HAP-1 (cell line): ENCODE results near the gene UST.
"Not testable (repeated sequence)": the region's sequence is repeated elsewhere in the genome, so short reads cannot be mapped to it uniquely, and the experiment has no call there.

ENCODE experiments used
- DNase-seq, 2 experiments: peaks; one replicate each; pipeline ENCODE4 v3.0.0-alpha.2; 2016 to 2020; ENCODE audit warnings: low spot score in 2 of 2
- H3K27me3 ChIP-seq: fragments of 250-450 bp; sonication (Bioruptor Pico); 2 replicates; pipeline ENCODE4 v1.5.1; 2020; ENCODE audit warnings: low read depth, mild to moderate bottlenecking, moderate library complexity
- H3K36me3 ChIP-seq: fragments of 250-450 bp; sonication (Bioruptor Pico); replicated peaks from 2 replicates; pipeline ENCODE4 v1.5.1; 2020; ENCODE audit warnings: mild to moderate bottlenecking
- H3K4me1 ChIP-seq: fragments of 250-450 bp; sonication (Bioruptor Pico); 2 replicates; pipeline ENCODE4 v1.5.1; 2020; ENCODE audit warnings: mild to moderate bottlenecking
- H3K4me3 ChIP-seq: fragments of 250-450 bp; sonication (Bioruptor Pico); 2 replicates; pipeline ENCODE4 v1.5.1; 2020; ENCODE audit warnings: mild to moderate bottlenecking, moderate library complexity
- H3K9me3 ChIP-seq: fragments of 250-450 bp; sonication (Bioruptor Pico); 2 replicates; pipeline ENCODE4 v1.5.1; 2020; ENCODE audit warnings: mild to moderate bottlenecking, moderate library complexity
- in situ Hi-C: fragments of 300-500 bp; cut with MboI; formaldehyde crosslinking; loops from 3 replicates; pipeline ENCODE4 v1.14.3; 2020; ENCODE audit warnings: low sequenced_read_pairs, inconsistent platforms, mixed read lengths

Gene UST

GRCh38 chr6:148762231-148762630, 15.4 kb downstream of the UST start:
- no peaks in the 10 kb centered on the region for H3K27me3 ChIP-seq
- H3K4me1 ChIP-seq = peaks cover 29% of the 10 kb centered on the region
- no peak for DNase-seq
- H3K36me3 ChIP-seq = no peaks in the 10 kb centered on the region
- no peaks in the 10 kb centered on the region; the same call in 1 of the 2 replicates for H3K9me3 ChIP-seq
- H3K4me3 ChIP-seq = no peak overlapping the region
- in situ Hi-C loops = no loop called here

DNA sequence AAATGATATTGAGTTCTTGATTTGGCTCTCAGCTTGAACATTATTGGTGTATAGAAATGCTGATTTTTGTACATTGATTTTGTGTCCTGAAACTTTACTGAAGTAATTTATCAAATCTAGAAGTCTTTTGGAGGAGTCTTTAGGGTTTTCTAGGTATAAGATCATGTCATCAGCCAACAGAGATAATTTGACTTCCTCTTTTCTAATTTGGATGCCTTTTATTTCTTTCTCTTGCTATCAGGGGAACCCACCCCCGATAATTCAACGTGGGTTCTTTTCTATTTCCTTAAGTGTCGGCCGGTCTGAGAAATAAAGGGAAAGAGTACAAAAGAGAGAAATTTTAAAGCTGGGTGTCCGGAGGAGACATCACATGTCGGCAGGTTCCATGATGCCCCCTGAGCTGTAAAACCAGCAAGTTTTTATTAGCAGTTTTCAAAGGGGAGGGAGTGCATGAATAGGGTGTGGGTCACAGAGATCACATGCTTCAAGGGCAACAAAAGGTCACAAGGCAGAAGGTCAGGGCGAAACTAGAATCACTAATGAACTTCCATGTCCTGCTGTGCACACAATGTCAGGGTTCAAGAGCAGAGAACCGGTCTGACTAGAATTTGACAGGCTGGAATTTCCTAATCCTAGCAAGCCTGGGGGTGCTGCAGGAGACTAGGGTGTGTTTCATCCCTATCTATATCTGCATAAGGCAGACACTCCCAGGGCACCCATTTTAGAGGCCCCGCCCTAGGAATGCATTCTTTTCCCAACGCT, 17.6 kb downstream of the UST start:
- H3K4me3 ChIP-seq, H3K36me3 ChIP-seq, H3K27me3 ChIP-seq, DNase-seq, in situ Hi-C loops, H3K9me3 ChIP-seq: not testable (repeated sequence)
- H3K4me1 ChIP-seq = peaks cover 40% of the 10 kb centered on the region

DNA sequence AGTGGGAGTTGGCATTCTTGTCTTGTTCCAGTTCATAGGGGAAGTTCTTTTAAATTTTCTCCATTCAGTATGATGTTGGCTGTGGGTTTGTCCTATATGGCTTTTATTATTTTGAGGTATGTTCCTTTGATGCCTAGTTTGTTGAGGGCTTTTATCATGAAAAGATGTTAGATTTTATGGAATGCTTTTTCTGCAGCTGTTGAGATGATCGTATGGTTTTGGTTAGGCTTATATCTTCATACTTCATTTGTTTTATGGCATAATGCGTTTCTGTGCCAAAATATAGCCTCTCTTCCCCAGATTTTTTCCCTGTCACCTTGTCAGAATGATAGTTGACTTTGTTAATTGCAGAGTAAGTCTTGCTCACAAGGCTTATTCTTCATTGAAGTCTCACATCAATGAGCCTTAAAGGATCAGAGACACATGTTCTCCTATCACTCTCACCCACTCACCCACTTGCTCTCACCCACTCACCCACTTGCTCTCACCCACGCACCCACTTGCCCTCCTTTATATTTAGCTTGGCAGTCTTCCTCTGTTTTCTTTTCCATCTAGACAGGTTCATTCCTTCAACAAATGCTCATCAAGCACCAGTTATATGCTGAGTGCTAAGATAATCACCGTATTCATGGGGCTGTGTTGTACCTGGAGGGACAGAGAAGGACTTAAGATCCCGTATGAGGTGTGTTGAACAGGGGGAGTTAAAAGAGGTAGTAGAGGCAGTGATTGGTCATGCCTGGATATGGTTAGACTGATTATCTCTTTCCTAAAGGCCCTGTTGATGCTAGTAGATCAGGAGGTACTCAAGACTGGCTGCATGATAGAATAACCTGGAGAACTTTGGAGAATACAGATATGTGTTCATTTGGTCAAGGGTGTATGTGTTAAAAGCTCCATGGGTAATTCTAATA, 19.3 kb downstream of the UST start:
- DNase-seq = no peak
- Histone ChIP-seq H3K9me3 (no peaks in the 10 kb centered on the region; the same call in 1 of the 2 replicates), H3K4me1 (peaks cover 36% of the 10 kb centered on the region), H3K36me3 (no peaks in the 10 kb centered on the region), H3K4me3 (no peak overlapping the region), H3K27me3 (no peaks in the 10 kb centered on the region)
- in situ Hi-C loops = no loop called here

GRCh38 chr6:148768646-148769270, 21.9 kb downstream of the UST start:
- no peaks in the 10 kb centered on the region for H3K9me3 ChIP-seq
- no peak overlapping the region for H3K4me3 ChIP-seq
- in situ Hi-C loops = no loop called here
- peaks cover 32% of the 10 kb centered on the region for H3K4me1 ChIP-seq
- H3K36me3 ChIP-seq = no peaks in the 10 kb centered on the region
- H3K27me3 ChIP-seq = no peaks in the 10 kb centered on the region
- no peak for DNase-seq

GRCh38 chr6:148769304-148769968, 22.6 kb downstream of the UST start:
- Histone ChIP-seq H3K9me3 (no peaks in the 10 kb centered on the region), H3K27me3 (no peaks in the 10 kb centered on the region), H3K36me3 (no peaks in the 10 kb centered on the region), H3K4me1 (peaks cover 32% of the 10 kb centered on the region), H3K4me3 (no peak overlapping the region)
- peak; percentile 79 for DNase-seq
- in situ Hi-C loops = no loop called here

GRCh38 chr6:148770408-148771211, 23.8 kb downstream of the UST start:
- no peak for DNase-seq
- Histone ChIP-seq H3K27me3 (no peaks in the 10 kb centered on the region), H3K4me3 (no peak overlapping the region), H3K36me3 (no peaks in the 10 kb centered on the region), H3K4me1 (peaks cover 30% of the 10 kb centered on the region), H3K9me3 (no peaks in the 10 kb centered on the region)
- in situ Hi-C loops = no loop called here

DNA sequence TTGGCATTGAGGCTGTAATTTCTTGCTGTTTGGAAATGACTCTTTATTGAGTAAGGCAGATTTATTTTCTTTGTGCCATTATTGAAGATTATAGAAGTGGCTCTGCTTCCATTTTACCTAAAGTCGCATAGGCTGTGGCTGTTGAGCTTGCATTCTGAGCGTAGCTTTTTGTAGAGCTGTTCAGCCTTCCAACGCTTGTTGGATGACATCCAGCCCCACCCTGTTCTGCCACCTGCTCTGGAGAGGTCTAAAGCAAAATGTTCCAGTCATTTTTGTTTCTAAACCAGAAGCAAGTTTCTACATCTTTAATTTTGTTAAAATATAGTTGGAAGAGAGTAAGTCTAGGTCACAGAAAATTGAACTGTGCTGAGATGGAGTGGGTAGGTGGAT, 24.4 kb downstream of the UST start:
- no peaks in the 10 kb centered on the region for H3K27me3 ChIP-seq
- no peak for DNase-seq
- H3K4me1 ChIP-seq = peaks cover 24% of the 10 kb centered on the region
- H3K36me3 ChIP-seq = no peaks in the 10 kb centered on the region
- H3K9me3 ChIP-seq = no peaks in the 10 kb centered on the region
- in situ Hi-C loops = no loop called here
- H3K4me3 ChIP-seq = no peak overlapping the region

DNA sequence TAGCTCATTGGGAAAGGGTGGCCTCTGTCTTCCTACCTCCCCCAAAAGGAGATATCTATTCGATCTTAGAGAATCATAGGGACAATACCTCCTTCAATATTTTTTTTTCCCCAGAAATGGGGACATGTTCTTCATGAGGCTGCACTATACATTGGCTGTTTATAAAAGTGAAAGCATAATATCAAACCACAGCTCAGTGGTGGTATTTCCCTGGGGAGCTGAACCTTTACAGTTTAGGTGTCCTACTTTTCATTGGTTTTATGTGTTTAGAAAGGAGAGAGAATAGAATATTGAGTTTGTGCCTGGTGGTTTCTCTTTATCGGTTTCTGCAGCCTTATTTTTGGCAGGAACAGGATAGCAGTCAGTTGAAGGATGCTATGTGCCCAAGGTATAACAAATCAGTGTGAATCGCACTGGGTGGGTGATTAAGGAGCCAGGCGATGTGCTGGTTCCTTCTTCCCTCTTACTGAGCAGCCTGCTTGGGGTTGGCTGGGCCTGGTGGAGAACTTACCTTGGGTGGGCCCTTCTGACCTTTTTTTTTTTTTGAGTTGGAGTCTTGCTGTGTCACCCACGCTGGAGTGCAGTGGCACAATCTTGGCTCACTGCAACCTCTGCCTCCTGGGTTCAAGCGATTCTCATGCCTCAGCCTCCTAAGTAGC, 25.2 kb downstream of the UST start:
- no peak for DNase-seq
- Histone ChIP-seq H3K36me3 (no peaks in the 10 kb centered on the region), H3K4me3 (no peak overlapping the region), H3K27me3 (no peaks in the 10 kb centered on the region), H3K9me3 (no peaks in the 10 kb centered on the region), H3K4me1 (peaks cover 16% of the 10 kb centered on the region)
- in situ Hi-C loops = no loop called here

GRCh38 chr6:148775161-148775560, 28.3 kb downstream of the UST start:
- no peak for DNase-seq
- H3K9me3 ChIP-seq = no peaks in the 10 kb centered on the region
- no peak overlapping the region for H3K4me3 ChIP-seq
- H3K27me3 ChIP-seq = no peaks in the 10 kb centered on the region
- H3K36me3 ChIP-seq = no peaks in the 10 kb centered on the region
- in situ Hi-C loops = no loop called here
- no peaks in the 10 kb centered on the region; the same call in 1 of the 2 replicates for H3K4me1 ChIP-seq

GRCh38 chr6:148776321-148777308, 29.8 kb downstream of the UST start:
- Histone ChIP-seq H3K27me3 (no peaks in the 10 kb centered on the region), H3K4me3 (no peak overlapping the region), H3K4me1 (no peaks in the 10 kb centered on the region; the same call in 1 of the 2 replicates), H3K9me3 (no peaks in the 10 kb centered on the region), H3K36me3 (no peaks in the 10 kb centered on the region)
- in situ Hi-C loops = no loop called here
- DNase-seq = no peak

- H3K9me3 ChIP-seq = no peaks in the 10 kb centered on the region
- in situ Hi-C loops = no loop called here
- no peak overlapping the region for H3K4me3 ChIP-seq
- H3K4me1 ChIP-seq = peaks cover 2% of the 10 kb centered on the region; the same call in 1 of the 2 replicates
- no peaks in the 10 kb centered on the region for H3K36me3 ChIP-seq
- DNase-seq = no peak
- H3K27me3 ChIP-seq = no peaks in the 10 kb centered on the region
These were observed 32.3 kb downstream of the UST start for GRCh38 chr6:148779142-148779562.
